H1 (cell line): ENCODE measurements around the gene PCP4L1. TPM values are rescaled to one million over a fixed set of nuclear protein-coding genes. Genes with fewer than 3 reads are reported as not detected.
A peak's percentile ranks its signal among the peaks of the same experiment; 100 is the strongest.

Experiments
- CTCF ChIA-PET: fragments of 300-600 bp; sonication (Branson Sonifier 250); formaldehyde crosslinking; loops from one replicate; lab custom pipeline; 2021; ENCODE audit not compliant: partially characterized antibody; lab: Charles Lee
- POLR2A ChIA-PET: fragments of 300-600 bp; sonication (Branson Sonifier 250); formaldehyde crosslinking; loops from one replicate; lab custom pipeline; 2021; ENCODE audit warnings: inconsistent platforms; ENCODE audit not compliant: partially characterized antibody; lab: Charles Lee
- DNase-seq, 2 experiments: peaks; one replicate each; pipeline versions ENCODE4 v3.0.0 to v3.0.0-alpha.2; 2010 to 2022; ENCODE audit warnings: low spot score in 2 of 2, low read depth in 1 of 2, mixed read lengths in 1 of 2
- FAIRE-seq: peaks from 2 replicates; lab custom pipeline; 2011; peaks lifted over from hg19 to GRCh38; lab: Jason Lieb, UNC
- H2AFZ ChIP-seq: 2 replicates; pipeline ENCODE4 v1.8.1; 2012; ENCODE audit warnings: low read length, inconsistent platforms
- H2AK5ac ChIP-seq: 2 replicates; pipeline ENCODE4 v1.6.1; 2013; ENCODE audit warnings: low read depth, low read length
- H2BK120ac ChIP-seq: replicated peaks from 2 replicates; pipeline ENCODE3; 2013; ENCODE audit warnings: low read depth, low read length, inconsistent platforms
- H2BK12ac ChIP-seq: 2 replicates; pipeline ENCODE4 v1.6.1; 2013; ENCODE audit warnings: low read depth, low read length
- H2BK15ac ChIP-seq: 2 replicates; pipeline ENCODE4 v1.6.1; 2013; ENCODE audit warnings: low read length
- H2BK20ac ChIP-seq: 2 replicates; pipeline ENCODE4 v1.6.1; 2013; ENCODE audit warnings: low read length
- H2BK5ac ChIP-seq: 2 replicates; pipeline ENCODE4 v1.6.1; 2013; ENCODE audit warnings: low read depth, low read length
- H3K14ac ChIP-seq: 2 replicates; pipeline ENCODE4 v1.6.1; 2013; ENCODE audit warnings: inconsistent platforms; ENCODE audit not compliant: insufficient read length
- H3K18ac ChIP-seq: 2 replicates; pipeline ENCODE4 v1.6.1; 2013; ENCODE audit warnings: low read length; ENCODE audit errors: extremely low read depth
- H3K23ac ChIP-seq: 2 replicates; pipeline ENCODE4 v1.6.1; 2013; ENCODE audit warnings: inconsistent platforms; ENCODE audit not compliant: insufficient read length
- H3K23me2 ChIP-seq: 2 replicates; pipeline ENCODE4 v1.6.1; 2013; ENCODE audit warnings: low read depth, low read length
- H3K27ac ChIP-seq: 2 replicates; pipeline ENCODE4 v1.6.1; 2011; ENCODE audit warnings: low read depth, low read length, inconsistent platforms
- H3K27me3 ChIP-seq, 4 experiments: replicated peaks in 1 of 4; 1 replicate in 1 of 4; 2 replicates in 3 of 4; pipeline versions ENCODE4 v1.6.1 to v1.8.1; 2011 to 2013; ENCODE audit warnings: low read length in 3 of 4, mild to moderate bottlenecking in 3 of 4, inconsistent platforms in 2 of 4, mixed read lengths in 2 of 4, moderate library complexity in 1 of 4; ENCODE audit not compliant: control insufficient read depth in 3 of 4, insufficient read depth in 3 of 4; ENCODE audit errors: extremely low read depth in 1 of 4
- H3K36me3 ChIP-seq, 4 experiments: 2 replicates each; pipeline versions ENCODE4 v1.6.1 to v1.8.1; 2011 to 2013; ENCODE audit warnings: mild to moderate bottlenecking in 4 of 4, low read length in 3 of 4, moderate library complexity in 2 of 4, control low read depth in 1 of 4, inconsistent platforms in 1 of 4; ENCODE audit not compliant: insufficient read depth in 4 of 4, control insufficient read depth in 2 of 4
- H3K4ac ChIP-seq: replicated peaks from 2 replicates; pipeline ENCODE3; 2013; ENCODE audit warnings: low read length, low read depth, mixed read lengths, inconsistent platforms; ENCODE audit not compliant: insufficient read length
- H3K4me1 ChIP-seq, 4 experiments: replicated peaks in 1 of 4; 1 replicate in 1 of 4; 2 replicates in 3 of 4; pipeline versions ENCODE4 v1.6.1 to v1.8.1; 2011 to 2013; ENCODE audit warnings: low read length in 3 of 4, inconsistent platforms in 2 of 4, mixed read lengths in 1 of 4; ENCODE audit not compliant: insufficient read depth in 4 of 4, control insufficient read depth in 3 of 4
- H3K4me2 ChIP-seq, 2 experiments: 2 replicates each; pipeline versions ENCODE4 v1.6.1 to v1.8.1; 2011 to 2013; ENCODE audit warnings: low read depth in 2 of 2, low read length in 2 of 2, control low read depth in 1 of 2, inconsistent platforms in 1 of 2, mild to moderate bottlenecking in 1 of 2; ENCODE audit not compliant: insufficient read depth in 1 of 2
- H3K4me3 ChIP-seq, 4 experiments: fragments of 200-600, 300-600 bp in 1 of 4; sonication (generic), shearing (Covaris generic), sonication (Bioruptor Twin) in 1 of 4; 2 replicates each; pipeline versions ENCODE4 v1.5.1 to v1.8.1; 2011 to 2016; ENCODE audit warnings: low read length in 4 of 4, low read depth in 3 of 4, control low read depth in 2 of 4, inconsistent platforms in 2 of 4, mild to moderate bottlenecking in 2 of 4, mixed read lengths in 1 of 4, moderate library complexity in 1 of 4; ENCODE audit not compliant: insufficient read depth in 2 of 4; ENCODE audit errors: extremely low read depth in 1 of 4
- H3K56ac ChIP-seq: replicated peaks from 2 replicates; pipeline ENCODE3; 2013; ENCODE audit warnings: low read depth, mild to moderate bottlenecking, mixed read lengths, low read length, inconsistent platforms; ENCODE audit not compliant: insufficient read length
- H3K79me1 ChIP-seq: 2 replicates; pipeline ENCODE4 v1.6.1; 2013; ENCODE audit warnings: low read depth, low read length, control low read depth
- H3K79me2 ChIP-seq, 2 experiments: 2 replicates each; pipeline versions ENCODE4 v1.6.1 to v1.8.1; 2012 to 2013; ENCODE audit warnings: low read length in 2 of 2, mild to moderate bottlenecking in 2 of 2, inconsistent platforms in 1 of 2; ENCODE audit not compliant: insufficient read depth in 2 of 2, control insufficient read depth in 1 of 2
- H3K9ac ChIP-seq, 4 experiments: replicated peaks in 1 of 4; 1 replicate in 1 of 4; 2 replicates in 3 of 4; pipeline versions ENCODE4 v1.6.1 to v1.8.1; 2011 to 2013; ENCODE audit warnings: low read depth in 3 of 4, low read length in 3 of 4, control low read depth in 2 of 4, mild to moderate bottlenecking in 2 of 4, moderate library complexity in 2 of 4, inconsistent platforms in 1 of 4; ENCODE audit errors: extremely low read depth in 1 of 4
- H3K9me3 ChIP-seq, 2 experiments: 2 replicates each; pipeline versions ENCODE4 v1.6.1 to v1.8.1; 2012 to 2013; ENCODE audit warnings: mild to moderate bottlenecking in 2 of 2, moderate library complexity in 2 of 2, control low read depth in 1 of 2, inconsistent platforms in 1 of 2, low read depth in 1 of 2, low read length in 1 of 2, mixed read lengths in 1 of 2; ENCODE audit not compliant: insufficient read depth in 2 of 2
- H4K20me1 ChIP-seq, 2 experiments: replicated peaks in 1 of 2; 2 replicates each; pipeline versions ENCODE3 to v1.8.1; 2011 to 2013; ENCODE audit warnings: inconsistent platforms in 2 of 2, low read length in 2 of 2, mild to moderate bottlenecking in 1 of 2; ENCODE audit not compliant: insufficient read depth in 2 of 2, control insufficient read depth in 1 of 2
- H4K5ac ChIP-seq: 2 replicates; pipeline ENCODE4 v1.6.1; 2013; ENCODE audit warnings: low read length, low read depth, mixed read lengths, inconsistent platforms; ENCODE audit not compliant: insufficient read length
- H4K8ac ChIP-seq: 2 replicates; pipeline ENCODE4 v1.8.0; 2013; ENCODE audit warnings: mild to moderate bottlenecking, moderate library complexity, low read length, inconsistent platforms; ENCODE audit not compliant: insufficient read depth; ENCODE audit errors: extremely low read depth
- H4K91ac ChIP-seq: replicated peaks from 2 replicates; pipeline ENCODE3; 2013; ENCODE audit warnings: low read length, mixed read lengths, inconsistent platforms; ENCODE audit not compliant: insufficient read length
- WGBS, 2 experiments: shearing (Covaris generic) in 1 of 2; methylation state at CpG; one replicate each; pipeline versions ENCODE4 v1.1.6 to v1.1.7; 2013 to 2015; ENCODE audit warnings: low lambda C conversion rate in 2 of 2, mixed read lengths in 2 of 2, inconsistent platforms in 1 of 2, low coverage in 1 of 2, missing lambda C conversion rate in 1 of 2; ENCODE audit not compliant: insufficient replicate concordance in 2 of 2, insufficient coverage in 1 of 2, insufficient read length in 1 of 2; ENCODE audit errors: extremely low coverage in 1 of 2, missing lambda C conversion rate in 1 of 2; 5-methylcytosine and 5-hydroxymethylcytosine counted together
- polyA plus RNA-seq, 7 experiments: library from polyadenylated mRNA; depleted of rRNA in 3 of 7; stranded (reverse) in 5 of 7; unstranded in 2 of 7; fragments of >200 nt in 5 of 7; fragments of 200-250 nt in 2 of 7; gene quantifications; 1 replicate in 5 of 7; 2 replicates in 1 of 7; 4 replicates in 1 of 7; pipeline versions ENCODE4 v1.2.1 to v1.2.3, GENCODE V29; 2011 to 2013; ENCODE audit warnings: missing spikeins in 2 of 7, mixed read lengths in 2 of 7
- total RNA-seq: library from RNA; stranded (reverse); fragmentation: NEBNext Ultra II Directional; extraction: Animal tissue kit (Norgen Biotek cat#: 25700); gene quantifications from 2 replicates; pipeline ENCODE4 v1.2.1, GENCODE V29; 2021

PCP4L1 gene
- total and polyA plus RNA-seq, 2 of the 8 experiments (the other 6 are each of a cell fraction or from before 2014, with no cell fraction given) = 0.41 to 1.0 TPM

DNA sequence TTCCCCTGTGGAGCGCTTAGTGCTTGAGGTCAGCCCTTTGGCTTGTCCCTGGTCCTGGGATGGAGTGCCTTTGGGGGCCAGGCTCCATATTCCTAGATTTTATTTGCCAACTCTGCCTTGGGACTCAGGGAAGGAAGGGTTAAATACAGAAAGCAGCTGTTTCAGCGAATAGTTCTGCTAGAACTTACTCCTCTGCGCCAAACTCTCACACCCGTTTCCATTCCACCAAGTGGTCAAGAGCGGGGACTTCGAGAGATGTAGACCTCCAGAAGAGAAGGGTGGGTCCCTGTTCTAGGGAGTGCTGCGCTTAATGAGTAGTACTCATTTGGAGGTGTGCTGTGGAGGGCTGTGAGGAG lies 33.4 kb upstream of the PCP4L1 start:
- no peak overlapping the region for H3K4ac ChIP-seq
- 0 out of 2 replicates have a peak overlapping the region, but pooled peaks have one; percentile 62 for H3K18ac ChIP-seq
- H2BK12ac ChIP-seq = no peak overlapping the region
- no peak overlapping the region for H3K56ac ChIP-seq
- no peak overlapping the region for H3K27ac ChIP-seq
- no peaks in the 10 kb centered on the region for H3K79me1 ChIP-seq
- H3K79me2 ChIP-seq = no peaks in the 10 kb centered on the region
- WGBS, 2 experiments = 89% methylated on average over 7 of the region's 7 CpGs; no CpG with 5 or more reads in 1 of the 2 experiments
- H4K91ac ChIP-seq = no peak overlapping the region
- 0 out of 2 replicates have a peak overlapping the region, but pooled peaks have one; percentile 43 for H2BK20ac ChIP-seq
- H3K9ac ChIP-seq = no peak overlapping the region
- H4K8ac ChIP-seq = no peak overlapping the region
- no peaks in the 10 kb centered on the region for H3K9me3 ChIP-seq
- H2BK120ac ChIP-seq = no peak overlapping the region
- POLR2A ChIA-PET = interaction anchor here (0.5 to 2.2 kb wide), 12 partner anchors 8 to 213 kb away, joined by 3 to 26 read pairs (median 4); partner anchors contain the start of genes ADAMTS4 and NDUFS2
- no peak overlapping the region for H3K14ac ChIP-seq
- peaks cover 8% of the 10 kb centered on the region for H3K23me2 ChIP-seq
- H3K27me3 ChIP-seq = 0 out of 7 replicates have a peak, but pooled peaks cover 0 to 2% (median 0%) of the 10 kb centered on the region in 4 experiments
- H2AK5ac ChIP-seq = no peak overlapping the region
- FAIRE-seq (no peak), DNase-seq (no peak)
- H4K5ac ChIP-seq = peak overlapping the region; percentile 7
- H3K4me3 ChIP-seq = peak overlapping the region in 1 of 4 experiments; percentile 6; a peak in 1 of 8 replicates
- H2AFZ ChIP-seq = peak overlapping the region; percentile 71
- no peaks in the 10 kb centered on the region for H4K20me1 ChIP-seq
- H3K4me2 ChIP-seq = peak overlapping the region in 1 of 2 experiments; percentile 1; a peak in 2 of 4 replicates
- H2BK5ac ChIP-seq = peak overlapping the region; percentile 55; the same call in 1 of the 2 replicates
- CTCF ChIA-PET = interaction anchor here (0.6 to 23.7 kb wide), 19 partner anchors 8 to 202 kb away, joined by 3 to 427 read pairs (median 16); partner anchors contain the start of genes ADAMTS4, B4GALT3, FCER1G and NDUFS2
- H3K36me3 ChIP-seq = peaks cover 0 to 10% (median 8%) of the 10 kb centered on the region in 4 experiments; a peak in 5 of 8 replicates
- peak overlapping the region; percentile 53; the same call in 1 of the 2 replicates for H2BK15ac ChIP-seq
- H3K23ac ChIP-seq = no peak overlapping the region
- peaks cover 2 to 6% (median 4%) of the 10 kb centered on the region in 4 experiments for H3K4me1 ChIP-seq
